GM12878 (cell line): ENCODE data around the gene SLC6A2.

Experiments used
- EZH2 ChIP-seq: IDR thresholded peaks from 2 replicates; pipeline ENCODE4 v1.6.1; 2012; ENCODE audit warnings: low read depth, mild to moderate bottlenecking, control low read depth, inconsistent platforms, low read length, borderline replicate concordance; ENCODE audit not compliant: control insufficient read depth
- JUNB ChIP-seq: IDR thresholded peaks from 2 replicates; pipeline ENCODE4 v1.6.1; 2016; ENCODE audit warnings: antibody characterized with exemption, mild to moderate bottlenecking
- POLR2A ChIP-seq: IDR thresholded peaks from 2 replicates; pipeline ENCODE4 v1.6.1; 2011; ENCODE audit warnings: low read depth, mild to moderate bottlenecking, low read length
- RCOR1 ChIP-seq: conservative IDR thresholded peaks from 2 replicates; pipeline ENCODE4 v1.6.1; 2012; ENCODE audit warnings: low read depth, low read length, improper control_type of control experiment
- SMARCA5 ChIP-seq: fragments of 450-650 bp; IDR thresholded peaks from 2 replicates; pipeline ENCODE4 v1.6.1; 2017; ENCODE audit warnings: mild to moderate bottlenecking
- TF ChIP-seq, protein P1 (sequence below), 3 experiments: IDR thresholded peaks in 2 of 3; conservative IDR thresholded peaks in 1 of 3; 2 replicates each; pipeline ENCODE4 v1.5.1; 2011; ENCODE audit warnings: low read depth in 3 of 3, low read length in 3 of 3, mild to moderate bottlenecking in 3 of 3, control low read depth in 2 of 3, moderate library complexity in 2 of 3, inconsistent platforms in 1 of 3, mixed read lengths in 1 of 3; ENCODE audit not compliant: control insufficient read depth in 2 of 3, insufficient read depth in 1 of 3; ENCODE audit errors: extremely low read depth in 1 of 3
- TF ChIP-seq, protein P2 (sequence below): IDR thresholded peaks from 2 replicates; pipeline ENCODE4 v1.6.1; 2012; ENCODE audit warnings: mild to moderate bottlenecking, low read depth, low read length
- TF ChIP-seq, protein P3 (sequence below): IDR thresholded peaks from 2 replicates; pipeline ENCODE4 v1.6.1; 2011; ENCODE audit warnings: low read depth, mild to moderate bottlenecking, low read length, moderate library complexity, borderline replicate concordance; ENCODE audit errors: extremely low read depth
- TF ChIP-seq, protein P4 (sequence below): IDR thresholded peaks from 2 replicates; pipeline ENCODE4 v1.6.1; 2011; ENCODE audit warnings: mild to moderate bottlenecking, low read depth, low read length, moderate library complexity; ENCODE audit not compliant: insufficient replicate concordance
- TF ChIP-seq, protein P5 (sequence below): fragments of 150-350 bp; IDR thresholded peaks from 2 replicates; pipeline ENCODE4 v1.6.1; 2016; ENCODE audit warnings: low read depth, low read length

DNA sequence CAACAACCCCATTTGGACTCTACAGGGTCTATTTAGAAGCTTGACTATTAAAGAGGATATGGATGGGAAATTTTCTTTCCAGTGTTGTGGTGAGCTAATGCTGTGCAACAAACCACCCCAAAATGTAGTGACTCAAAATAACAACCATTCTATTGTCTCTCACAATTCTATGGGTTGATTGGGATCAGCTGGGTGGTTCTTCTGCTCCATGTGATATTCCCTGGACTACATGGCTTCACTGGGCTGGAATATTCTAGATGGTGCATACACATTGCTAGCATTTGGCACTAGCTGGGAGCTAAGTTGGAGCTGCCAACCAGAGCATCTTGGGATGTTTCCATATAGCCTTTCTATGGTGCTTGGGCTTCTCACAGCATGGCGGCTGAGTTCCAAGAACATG, 30.2 kb downstream of the SLC6A2 start:
- TF ChIP-seq, protein P1, sequence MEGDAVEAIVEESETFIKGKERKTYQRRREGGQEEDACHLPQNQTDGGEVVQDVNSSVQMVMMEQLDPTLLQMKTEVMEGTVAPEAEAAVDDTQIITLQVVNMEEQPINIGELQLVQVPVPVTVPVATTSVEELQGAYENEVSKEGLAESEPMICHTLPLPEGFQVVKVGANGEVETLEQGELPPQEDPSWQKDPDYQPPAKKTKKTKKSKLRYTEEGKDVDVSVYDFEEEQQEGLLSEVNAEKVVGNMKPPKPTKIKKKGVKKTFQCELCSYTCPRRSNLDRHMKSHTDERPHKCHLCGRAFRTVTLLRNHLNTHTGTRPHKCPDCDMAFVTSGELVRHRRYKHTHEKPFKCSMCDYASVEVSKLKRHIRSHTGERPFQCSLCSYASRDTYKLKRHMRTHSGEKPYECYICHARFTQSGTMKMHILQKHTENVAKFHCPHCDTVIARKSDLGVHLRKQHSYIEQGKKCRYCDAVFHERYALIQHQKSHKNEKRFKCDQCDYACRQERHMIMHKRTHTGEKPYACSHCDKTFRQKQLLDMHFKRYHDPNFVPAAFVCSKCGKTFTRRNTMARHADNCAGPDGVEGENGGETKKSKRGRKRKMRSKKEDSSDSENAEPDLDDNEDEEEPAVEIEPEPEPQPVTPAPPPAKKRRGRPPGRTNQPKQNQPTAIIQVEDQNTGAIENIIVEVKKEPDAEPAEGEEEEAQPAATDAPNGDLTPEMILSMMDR (IDR thresholded peaks at IDR 0.05 in 2 of 3, conservative IDR thresholded peaks at IDR 0.05 in 1 of 3; ENCODE audit: control insufficient read depth in 2 of 3, extremely low read depth in 1 of 3, insufficient read depth in 1 of 3, low read depth in 3 of 3, low read length in 3 of 3), result no peak
- TF ChIP-seq EZH2 (no peak), POLR2A (no peak), SMARCA5 (no peak), JUNB (no peak), RCOR1 (no peak)
- TF ChIP-seq, protein P2, sequence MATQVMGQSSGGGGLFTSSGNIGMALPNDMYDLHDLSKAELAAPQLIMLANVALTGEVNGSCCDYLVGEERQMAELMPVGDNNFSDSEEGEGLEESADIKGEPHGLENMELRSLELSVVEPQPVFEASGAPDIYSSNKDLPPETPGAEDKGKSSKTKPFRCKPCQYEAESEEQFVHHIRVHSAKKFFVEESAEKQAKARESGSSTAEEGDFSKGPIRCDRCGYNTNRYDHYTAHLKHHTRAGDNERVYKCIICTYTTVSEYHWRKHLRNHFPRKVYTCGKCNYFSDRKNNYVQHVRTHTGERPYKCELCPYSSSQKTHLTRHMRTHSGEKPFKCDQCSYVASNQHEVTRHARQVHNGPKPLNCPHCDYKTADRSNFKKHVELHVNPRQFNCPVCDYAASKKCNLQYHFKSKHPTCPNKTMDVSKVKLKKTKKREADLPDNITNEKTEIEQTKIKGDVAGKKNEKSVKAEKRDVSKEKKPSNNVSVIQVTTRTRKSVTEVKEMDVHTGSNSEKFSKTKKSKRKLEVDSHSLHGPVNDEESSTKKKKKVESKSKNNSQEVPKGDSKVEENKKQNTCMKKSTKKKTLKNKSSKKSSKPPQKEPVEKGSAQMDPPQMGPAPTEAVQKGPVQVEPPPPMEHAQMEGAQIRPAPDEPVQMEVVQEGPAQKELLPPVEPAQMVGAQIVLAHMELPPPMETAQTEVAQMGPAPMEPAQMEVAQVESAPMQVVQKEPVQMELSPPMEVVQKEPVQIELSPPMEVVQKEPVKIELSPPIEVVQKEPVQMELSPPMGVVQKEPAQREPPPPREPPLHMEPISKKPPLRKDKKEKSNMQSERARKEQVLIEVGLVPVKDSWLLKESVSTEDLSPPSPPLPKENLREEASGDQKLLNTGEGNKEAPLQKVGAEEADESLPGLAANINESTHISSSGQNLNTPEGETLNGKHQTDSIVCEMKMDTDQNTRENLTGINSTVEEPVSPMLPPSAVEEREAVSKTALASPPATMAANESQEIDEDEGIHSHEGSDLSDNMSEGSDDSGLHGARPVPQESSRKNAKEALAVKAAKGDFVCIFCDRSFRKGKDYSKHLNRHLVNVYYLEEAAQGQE, result no peak
- TF ChIP-seq, protein P3, sequence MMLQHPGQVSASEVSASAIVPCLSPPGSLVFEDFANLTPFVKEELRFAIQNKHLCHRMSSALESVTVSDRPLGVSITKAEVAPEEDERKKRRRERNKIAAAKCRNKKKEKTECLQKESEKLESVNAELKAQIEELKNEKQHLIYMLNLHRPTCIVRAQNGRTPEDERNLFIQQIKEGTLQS, result no peak
- TF ChIP-seq, protein P4, sequence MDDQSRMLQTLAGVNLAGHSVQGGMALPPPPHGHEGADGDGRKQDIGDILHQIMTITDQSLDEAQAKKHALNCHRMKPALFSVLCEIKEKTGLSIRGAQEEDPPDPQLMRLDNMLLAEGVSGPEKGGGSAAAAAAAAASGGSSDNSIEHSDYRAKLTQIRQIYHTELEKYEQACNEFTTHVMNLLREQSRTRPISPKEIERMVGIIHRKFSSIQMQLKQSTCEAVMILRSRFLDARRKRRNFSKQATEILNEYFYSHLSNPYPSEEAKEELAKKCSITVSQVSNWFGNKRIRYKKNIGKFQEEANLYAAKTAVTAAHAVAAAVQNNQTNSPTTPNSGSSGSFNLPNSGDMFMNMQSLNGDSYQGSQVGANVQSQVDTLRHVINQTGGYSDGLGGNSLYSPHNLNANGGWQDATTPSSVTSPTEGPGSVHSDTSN, result no peak
- TF ChIP-seq, protein P5, sequence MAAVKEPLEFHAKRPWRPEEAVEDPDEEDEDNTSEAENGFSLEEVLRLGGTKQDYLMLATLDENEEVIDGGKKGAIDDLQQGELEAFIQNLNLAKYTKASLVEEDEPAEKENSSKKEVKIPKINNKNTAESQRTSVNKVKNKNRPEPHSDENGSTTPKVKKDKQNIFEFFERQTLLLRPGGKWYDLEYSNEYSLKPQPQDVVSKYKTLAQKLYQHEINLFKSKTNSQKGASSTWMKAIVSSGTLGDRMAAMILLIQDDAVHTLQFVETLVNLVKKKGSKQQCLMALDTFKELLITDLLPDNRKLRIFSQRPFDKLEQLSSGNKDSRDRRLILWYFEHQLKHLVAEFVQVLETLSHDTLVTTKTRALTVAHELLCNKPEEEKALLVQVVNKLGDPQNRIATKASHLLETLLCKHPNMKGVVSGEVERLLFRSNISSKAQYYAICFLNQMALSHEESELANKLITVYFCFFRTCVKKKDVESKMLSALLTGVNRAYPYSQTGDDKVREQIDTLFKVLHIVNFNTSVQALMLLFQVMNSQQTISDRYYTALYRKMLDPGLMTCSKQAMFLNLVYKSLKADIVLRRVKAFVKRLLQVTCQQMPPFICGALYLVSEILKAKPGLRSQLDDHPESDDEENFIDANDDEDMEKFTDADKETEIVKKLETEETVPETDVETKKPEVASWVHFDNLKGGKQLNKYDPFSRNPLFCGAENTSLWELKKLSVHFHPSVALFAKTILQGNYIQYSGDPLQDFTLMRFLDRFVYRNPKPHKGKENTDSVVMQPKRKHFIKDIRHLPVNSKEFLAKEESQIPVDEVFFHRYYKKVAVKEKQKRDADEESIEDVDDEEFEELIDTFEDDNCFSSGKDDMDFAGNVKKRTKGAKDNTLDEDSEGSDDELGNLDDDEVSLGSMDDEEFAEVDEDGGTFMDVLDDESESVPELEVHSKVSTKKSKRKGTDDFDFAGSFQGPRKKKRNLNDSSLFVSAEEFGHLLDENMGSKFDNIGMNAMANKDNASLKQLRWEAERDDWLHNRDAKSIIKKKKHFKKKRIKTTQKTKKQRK, result no peak
